GM18861 (cell line): ENCODE data around the gene TIAM2.

Source experiments
- ATAC-seq: cut with Tn5 transposase; IDR thresholded peaks from one replicate; pipeline ENCODE4 v1.9.1; 2021; ENCODE audit not compliant: unreplicated experiment

The TIAM2 gene

DNA sequence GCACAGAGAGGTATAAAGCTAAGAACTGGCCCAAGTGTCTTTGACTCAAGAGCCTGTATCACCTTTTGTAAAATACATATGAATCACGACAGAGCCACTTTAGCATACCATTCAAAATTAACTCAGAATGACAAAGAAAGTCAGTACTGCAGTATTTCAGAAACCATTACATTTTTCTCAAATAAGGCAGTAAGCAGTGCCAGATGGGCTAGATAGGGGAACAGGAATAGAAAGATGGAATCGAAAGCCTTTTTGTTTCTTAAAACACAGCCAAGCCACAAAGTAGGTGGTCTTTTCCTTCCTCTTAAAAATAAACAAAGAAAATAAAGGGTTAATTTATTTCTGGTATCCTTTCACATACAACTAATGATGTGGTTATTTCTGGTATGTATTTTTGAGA is 279.0 kb downstream of the TIAM2 start:
- ATAC-seq, result no peak

DNA sequence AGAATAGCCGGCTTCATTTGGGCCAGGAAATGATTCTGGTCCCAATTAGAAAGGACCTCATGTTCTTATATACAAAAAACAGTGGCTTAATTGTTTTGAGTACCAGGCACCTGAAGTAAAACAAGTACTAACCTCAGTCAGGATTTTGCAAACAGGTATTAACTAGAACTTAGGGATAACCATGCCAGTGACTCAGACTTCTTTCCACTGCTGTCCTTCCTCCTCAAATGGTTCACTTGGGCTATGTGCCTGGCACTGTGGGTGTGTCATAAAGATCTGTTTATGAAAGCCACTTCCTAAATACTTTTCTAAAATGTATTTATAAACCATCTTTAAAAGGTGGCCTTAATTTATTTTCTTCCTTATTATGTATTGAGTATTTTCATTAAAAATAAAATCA is 279.4 kb downstream of the TIAM2 start:
- ATAC-seq, result no peak

DNA sequence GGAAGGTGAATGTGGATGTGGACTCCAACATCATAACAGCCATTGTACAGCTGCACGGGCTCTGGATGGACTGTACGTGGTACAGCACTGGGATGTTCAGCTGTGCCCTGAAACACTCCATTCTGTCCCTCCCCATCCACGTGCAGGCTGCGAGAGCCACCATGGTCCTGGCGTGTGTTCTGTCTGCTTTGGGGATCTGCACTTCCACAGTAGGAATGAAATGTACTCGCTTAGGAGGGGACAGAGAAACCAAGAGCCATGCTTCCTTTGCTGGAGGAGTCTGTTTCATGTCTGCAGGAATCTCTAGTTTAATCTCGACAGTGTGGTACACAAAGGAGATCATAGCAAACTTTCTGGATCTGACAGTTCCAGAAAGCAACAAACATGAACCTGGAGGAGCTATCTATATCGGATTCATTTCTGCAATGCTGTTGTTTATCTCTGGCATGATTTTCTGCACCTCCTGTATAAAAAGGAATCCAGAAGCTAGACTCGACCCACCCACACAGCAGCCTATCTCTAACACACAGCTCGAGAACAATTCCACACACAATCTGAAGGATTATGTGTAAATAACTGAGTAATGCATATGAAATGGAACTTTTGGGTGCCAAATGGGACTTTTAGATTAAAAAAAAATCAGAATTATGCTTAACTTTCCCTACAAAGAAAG is 280.8 kb downstream of the TIAM2 start:
- no peak for ATAC-seq

DNA sequence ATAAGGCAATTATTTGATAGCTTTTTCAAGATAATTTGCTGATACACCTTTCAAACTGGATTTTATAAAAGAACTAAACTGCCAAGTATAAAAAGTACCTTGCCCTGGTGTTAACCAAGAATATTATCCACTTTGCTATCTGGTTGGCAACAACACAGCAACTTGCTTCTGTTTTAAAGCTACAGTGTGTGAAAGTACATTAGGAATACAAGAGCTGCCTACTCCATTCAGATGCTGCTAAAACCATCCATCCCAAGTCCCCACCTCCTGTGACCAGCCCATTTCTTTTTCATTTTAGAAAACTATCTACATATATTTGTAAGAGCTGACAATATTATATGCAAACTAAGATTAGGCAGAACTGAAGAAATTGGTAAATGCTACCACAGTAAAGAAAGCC is 281.5 kb downstream of the TIAM2 start:
- no peak for ATAC-seq

DNA sequence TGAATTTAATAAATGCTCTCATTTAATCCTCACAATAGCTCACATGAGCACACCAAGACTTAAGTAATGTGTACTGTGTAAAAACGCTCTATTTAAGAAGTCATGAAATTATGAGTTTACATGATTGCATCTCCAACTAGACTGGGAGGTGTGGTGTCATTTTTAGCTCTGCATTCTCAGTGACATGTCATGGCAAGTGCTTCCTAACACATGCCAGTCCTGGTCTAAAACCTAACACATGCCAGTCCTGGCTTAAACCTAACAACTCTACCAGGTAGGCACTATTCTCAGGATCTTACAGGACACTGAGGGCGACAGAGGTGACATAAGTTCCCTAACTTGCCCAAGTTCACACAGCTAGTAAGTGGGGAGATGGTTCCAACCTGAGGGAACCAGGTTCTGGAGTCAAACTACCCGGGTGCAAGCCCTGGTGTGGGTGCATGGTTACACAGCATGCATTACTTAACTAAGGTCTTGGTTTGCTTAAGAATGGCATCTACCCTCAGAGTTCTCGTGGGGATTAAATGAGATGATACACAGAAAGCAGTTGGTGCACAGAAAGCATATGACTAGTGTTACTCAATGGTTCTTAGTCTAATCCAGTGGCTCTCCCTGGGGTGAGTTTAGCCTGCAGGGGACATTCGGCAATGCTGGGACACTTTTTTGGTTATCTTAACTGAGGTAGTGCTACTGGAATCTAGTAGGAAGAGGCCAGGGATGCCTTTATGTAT is 283.4 kb downstream of the TIAM2 start:
- ATAC-seq, result no peak

DNA sequence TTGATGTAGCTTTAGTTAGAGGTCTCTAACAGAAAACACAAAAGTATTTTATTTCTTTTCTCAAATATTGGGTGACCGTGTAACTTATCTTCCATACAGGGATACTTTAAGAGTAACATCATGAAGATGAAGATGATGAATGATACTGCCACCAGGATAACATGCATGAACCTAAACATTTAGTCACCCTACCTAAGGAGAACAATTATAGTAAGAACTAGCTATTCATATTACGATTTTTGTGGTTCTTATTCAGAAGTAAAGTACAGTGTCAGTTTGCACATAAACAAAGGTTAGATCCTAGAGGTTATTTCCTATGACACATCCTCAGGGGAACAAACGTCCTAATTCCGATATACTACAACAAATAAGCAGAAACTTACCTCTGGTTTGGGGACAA is 289.7 kb downstream of the TIAM2 start:
- ATAC-seq, result no peak

DNA sequence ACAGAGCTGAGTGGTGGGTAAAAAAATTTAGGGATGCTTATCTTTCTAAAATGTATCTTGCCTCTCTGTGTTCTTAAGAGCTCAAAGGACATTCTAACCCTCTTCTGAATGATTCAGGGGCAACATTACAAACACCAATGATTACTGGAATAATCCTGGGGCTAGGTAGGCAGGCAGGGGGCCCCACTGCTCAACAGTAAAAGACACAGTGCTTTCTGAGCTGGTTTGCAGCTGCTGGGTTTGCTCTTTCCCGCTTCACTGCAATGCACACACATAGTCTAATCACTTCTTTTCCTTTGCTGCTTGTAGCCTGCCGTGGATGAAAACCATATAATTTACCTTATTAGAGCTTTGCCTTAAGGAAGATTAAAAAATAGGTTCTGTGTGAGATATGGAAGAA is 292.6 kb downstream of the TIAM2 start:
- ATAC-seq, result no peak

DNA sequence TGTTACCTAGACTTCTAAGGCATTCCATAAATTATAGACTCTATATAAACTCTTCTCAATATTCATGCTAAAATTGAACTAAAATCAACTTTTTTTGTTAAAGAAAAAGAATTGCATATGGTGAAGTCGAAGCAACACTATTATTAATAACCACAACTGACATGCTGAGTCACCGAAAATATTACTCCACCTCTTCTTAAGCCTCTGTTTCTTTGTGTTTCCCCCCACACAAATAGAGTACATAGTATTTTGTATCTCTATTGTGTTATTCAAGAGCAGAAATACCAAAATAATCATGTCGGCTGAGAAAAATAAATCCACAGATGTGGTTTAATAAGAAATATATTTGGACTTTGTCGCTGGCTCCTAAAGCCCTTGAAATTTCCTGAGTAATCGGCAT is 295.4 kb downstream of the TIAM2 start:
- ATAC-seq, result no peak

DNA sequence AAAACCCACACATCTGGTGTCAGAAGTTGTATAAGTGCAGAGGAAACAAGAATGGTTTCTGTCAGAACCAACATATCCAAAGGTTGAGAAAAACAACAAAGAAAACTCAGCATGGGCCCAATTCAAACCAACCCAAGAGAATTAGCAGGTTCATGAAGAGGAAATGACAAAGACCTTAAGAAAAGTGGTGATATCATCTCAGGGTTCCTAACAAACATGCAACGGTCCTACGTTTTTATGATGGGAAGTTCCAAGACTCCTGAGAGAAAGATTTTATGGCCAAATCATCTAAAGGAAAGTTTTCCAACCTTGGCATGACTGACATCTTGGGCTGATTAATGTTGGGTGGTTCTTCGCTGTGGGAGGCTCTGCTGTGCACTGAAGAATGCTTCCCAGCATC is 296.2 kb downstream of the TIAM2 start:
- ATAC-seq, result no peak

DNA sequence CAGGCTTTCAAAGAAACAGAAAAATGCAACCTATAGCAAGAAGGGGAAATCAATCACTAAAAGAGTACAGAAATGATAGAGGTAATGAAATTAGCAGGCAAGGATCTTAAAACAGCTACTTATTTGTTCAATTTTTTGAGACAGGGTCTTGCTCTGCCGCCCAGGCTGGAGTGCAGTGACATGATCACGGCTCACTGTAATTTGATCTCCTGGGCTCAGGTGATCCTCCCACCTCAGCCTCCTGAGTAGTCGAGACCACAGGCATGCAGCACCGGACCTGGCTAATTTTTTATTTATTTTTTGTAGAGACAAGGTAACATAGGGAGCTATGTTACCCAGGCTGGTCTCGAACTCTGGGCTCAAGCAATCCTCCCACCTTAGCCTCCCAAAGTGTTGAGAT is 297.6 kb downstream of the TIAM2 start:
- ATAC-seq, result no peak

DNA sequence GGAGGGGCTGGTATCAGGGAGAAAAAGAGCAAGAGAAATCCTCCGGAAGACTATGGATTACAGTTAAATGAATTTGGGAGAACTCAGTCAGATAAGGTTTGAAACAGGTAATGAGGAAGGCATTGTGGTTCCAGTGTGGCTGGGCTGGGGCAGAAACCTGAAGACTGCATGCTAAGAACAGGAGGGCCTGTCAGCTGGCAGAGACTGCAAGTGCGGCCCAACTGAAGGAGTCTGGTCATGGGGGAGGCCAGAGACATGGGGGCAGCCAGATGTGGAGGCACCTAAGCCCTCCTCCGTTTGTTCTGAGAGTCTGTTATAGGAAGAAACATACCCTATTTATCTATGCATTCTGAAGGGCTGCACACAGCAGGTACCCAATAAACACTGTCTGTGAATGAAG is 302.6 kb downstream of the TIAM2 start:
- no peak for ATAC-seq

DNA sequence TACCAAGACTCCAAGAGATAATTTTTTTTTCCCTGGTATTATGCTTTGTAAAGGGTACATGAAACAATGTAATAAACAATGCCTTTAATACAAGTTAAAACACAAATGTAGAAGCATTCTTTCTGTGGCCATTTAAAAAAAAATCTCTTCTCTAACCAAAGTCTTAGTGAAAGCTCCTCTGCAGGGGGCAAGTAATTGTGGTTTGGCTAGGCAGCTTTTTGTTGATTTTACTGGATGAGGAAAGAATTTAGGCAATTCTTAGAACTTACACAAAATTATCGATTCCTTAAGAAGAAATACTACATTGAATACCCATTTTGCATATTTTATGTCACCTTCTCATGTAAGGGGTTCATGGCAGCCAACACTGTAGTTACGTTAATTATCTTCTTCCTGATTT is 306.8 kb downstream of the TIAM2 start:
- no peak for ATAC-seq

DNA sequence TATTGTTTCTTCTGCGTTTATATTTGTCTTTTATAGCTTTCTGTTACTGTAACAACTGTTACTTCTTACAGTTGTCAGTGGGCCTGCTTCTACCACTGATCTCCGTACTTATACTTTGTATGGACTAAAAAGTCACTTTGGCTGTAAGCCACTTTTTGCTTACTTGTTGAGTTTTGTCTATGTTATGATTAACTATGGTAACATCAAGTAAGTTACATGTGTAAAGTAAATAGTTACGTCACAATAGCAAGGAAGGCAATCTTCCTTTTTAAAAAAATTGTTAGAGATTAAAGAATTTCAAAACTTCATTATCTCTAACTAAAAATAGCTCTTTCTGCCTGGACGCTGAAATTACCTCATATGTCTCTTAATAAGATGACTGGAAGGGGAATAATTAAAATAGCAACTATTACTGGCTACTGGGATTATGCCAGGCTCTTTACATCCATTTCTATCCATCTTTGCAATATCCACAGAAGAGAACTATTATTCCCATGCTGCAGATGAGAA is 308.3 kb downstream of the TIAM2 start:
- ATAC-seq, result no peak

DNA sequence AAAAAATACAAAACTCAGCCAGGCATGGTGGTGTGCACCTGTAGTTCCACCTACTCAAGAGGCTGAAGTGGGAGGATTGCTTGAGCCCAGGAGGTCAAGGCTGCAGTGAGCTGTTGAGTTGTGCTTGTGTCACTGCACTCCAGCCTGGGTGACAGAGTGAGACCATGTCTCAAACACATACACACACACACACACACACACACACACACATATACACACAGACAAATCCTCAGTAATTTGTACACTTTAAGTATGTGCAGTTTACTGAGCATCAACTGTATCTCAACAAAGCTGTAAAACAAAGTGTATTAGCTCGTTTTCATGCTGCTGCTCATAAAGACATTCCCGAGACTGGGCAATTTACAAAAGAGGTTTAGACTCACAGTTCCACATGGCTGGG is 311.8 kb downstream of the TIAM2 start:
- ATAC-seq, result no peak
